T-helper 2 cell (primary cell): ENCODE data around the gene NRN1L.

ENCODE experiments used
- DNase-seq, 5 experiments: peaks; one replicate each; pipeline versions ENCODE4 v3.0.0 to v3.0.0-alpha.2; 2012 to 2022

Gene NRN1L

DNA sequence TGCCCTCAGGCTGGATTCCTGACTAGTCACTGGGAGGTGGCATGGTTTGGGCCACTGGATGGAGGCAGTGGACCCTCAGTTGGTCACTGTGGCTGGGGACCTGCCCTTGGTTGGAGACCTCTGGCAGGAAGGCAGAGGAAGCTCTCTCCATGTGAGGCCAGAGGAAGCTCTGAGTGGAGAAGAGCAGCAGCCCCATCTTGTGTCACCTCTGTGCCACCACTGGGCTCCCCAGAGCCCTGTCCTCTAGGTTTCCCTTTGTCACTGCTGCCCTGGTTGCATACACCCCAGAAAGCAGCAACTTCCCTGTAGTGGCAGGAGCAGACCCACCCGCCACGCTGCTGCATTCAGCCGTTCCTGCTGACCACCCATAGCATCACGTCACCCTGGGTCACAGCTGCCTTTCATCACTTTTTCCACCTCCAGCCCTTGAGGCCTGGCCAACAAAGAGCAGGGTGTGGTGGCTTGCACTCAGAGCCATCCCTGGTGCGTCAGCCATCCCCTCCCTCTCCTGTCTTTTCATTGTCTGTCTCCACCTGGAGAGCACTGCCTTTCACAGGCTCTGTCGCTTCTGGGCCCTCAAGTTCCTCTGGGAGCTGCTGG, 35.0 kb downstream of the NRN1L start:
- DNase-seq: no peak

DNA sequence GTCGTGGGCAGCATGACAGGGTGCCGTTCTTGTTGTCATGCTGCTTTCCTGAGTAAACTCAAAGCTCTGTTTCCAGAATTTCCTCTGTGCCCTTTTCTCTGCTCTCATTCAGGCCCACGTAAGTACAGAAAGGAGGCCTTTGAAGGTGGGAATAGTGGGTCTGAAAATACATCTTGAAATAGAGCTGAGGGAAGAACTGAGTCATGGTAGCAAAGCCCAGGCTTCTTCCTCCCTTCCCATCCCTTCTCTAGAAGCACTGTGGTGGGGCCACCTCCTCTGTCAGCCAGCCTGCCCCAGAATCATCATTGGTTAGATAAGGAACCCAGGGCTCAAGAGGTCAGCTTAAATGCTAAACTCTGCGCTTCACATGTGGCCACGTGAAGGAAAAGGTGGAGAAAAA, 37.5 kb downstream of the NRN1L start:
- DNase-seq: no peak

DNA sequence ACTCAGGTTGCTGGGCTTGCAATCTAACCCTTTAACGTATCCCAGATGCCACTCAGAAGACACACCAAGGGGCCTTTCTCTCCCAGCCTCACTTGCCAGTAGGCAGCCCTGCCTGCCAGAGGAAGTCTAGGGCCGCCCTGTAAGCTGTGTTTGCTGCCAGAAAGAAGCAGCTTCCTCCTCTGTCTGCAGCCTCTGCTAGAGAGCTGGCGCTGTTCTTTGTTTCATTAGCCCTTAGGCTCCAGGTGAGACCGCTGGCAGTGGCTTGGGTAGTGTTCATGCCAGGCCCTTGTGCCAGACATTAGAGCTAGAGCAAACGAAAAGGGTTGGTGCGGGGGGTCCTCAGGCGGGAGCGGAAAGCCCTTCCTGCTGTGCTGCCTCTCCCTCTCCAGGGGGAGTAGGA, 38.1 kb downstream of the NRN1L start:
- no peak for DNase-seq

DNA sequence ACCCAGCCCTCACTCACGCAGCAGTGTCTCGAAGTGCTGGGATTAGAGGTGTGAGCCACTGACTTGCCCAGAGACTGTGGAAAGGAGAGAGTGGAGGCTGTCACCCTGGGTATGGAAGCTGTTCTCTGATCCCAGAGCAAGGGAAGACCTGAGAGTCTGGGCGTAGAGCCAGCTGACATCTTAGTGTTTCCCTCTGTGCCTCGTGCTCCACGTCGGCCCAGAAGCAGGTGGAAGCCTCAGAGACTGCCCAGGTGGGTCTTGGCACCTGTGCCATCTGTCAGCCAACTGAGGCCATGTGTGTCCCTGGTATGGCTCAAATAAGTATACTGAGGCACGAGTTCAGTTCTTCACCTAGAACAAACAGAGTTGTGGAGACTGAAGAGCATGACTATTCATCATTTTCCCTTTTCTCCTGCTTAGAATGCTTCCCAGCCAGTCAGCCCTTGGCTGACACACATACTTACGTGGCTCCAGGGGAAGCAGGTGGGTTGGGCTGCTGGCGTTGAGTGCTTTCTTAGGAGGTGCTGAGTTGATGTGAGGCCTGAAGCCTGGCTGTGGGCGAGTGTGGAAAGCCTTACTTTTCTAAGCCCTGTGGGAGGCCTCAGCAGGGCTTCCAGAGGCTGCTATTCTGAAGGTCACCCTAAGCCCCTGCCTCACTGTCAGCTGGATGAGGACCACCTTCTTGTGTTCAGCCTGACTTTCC, 38.9 kb downstream of the NRN1L start:
- DNase-seq: no peak

DNA sequence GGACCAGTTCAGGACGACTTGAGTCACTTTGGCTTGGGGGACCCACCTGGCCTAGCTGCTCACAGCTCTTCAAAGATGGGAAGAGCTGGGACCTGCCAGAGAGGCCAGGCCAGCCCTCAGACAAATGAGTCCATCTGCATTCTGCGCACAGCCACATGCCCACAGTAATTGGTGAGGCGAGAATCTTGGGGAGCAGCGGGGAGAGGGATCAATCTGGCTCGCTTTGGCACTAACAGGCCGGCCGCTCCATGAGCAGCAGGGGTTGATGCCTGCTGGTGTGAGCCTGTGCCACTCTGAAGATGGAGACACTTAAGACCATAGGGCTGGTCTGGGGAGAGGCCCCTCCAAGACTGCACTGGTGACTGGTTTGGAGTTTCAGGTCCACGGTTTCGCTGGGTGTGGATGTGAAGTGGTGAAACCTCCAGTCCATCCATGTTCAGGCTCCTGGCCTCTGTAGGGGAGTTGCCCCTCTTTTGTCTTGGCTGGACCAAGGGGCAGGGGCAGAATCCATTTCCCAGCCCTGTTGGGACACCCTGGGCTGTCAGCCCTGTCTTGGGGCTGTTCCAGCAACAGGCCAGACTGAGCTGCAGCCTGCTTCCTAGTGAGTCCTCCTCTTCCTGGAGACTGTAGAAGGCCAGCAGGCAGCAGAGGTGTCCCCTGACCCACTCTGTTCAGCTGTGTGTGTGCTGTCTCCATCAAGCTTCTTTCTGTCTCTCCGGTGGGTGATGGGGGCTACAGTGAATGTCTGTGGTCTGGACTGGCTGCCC, 39.6 kb downstream of the NRN1L start:
- DNase-seq: no peak

DNA sequence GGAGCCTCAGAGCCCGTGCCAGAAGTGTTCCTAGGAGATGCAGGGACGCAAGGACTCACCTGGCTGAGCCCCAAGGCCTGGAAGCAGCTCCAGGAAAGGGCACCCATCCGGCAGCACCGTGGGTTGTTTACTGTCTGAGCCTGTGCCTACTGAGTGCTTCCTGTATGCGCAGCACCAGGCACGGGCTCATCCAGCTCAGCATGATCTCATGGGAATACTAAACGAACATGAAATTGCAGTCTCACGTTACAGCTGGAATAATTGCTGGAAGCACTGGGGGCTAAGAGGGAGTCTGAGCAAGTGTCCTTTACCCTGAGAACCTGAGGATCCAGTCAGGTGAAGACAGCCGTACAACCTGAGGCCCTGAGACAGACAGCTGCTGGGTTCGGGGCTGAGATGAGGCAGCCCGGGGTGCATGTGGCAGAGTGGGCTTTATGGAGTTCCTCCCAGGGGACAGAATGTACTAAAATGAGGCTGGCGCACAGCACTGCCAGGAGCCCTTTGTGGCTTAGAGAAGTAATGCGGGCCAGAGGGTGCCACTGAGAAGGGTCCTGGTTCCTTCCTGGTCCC, 41.6 kb downstream of the NRN1L start:
- DNase-seq: no peak

DNA sequence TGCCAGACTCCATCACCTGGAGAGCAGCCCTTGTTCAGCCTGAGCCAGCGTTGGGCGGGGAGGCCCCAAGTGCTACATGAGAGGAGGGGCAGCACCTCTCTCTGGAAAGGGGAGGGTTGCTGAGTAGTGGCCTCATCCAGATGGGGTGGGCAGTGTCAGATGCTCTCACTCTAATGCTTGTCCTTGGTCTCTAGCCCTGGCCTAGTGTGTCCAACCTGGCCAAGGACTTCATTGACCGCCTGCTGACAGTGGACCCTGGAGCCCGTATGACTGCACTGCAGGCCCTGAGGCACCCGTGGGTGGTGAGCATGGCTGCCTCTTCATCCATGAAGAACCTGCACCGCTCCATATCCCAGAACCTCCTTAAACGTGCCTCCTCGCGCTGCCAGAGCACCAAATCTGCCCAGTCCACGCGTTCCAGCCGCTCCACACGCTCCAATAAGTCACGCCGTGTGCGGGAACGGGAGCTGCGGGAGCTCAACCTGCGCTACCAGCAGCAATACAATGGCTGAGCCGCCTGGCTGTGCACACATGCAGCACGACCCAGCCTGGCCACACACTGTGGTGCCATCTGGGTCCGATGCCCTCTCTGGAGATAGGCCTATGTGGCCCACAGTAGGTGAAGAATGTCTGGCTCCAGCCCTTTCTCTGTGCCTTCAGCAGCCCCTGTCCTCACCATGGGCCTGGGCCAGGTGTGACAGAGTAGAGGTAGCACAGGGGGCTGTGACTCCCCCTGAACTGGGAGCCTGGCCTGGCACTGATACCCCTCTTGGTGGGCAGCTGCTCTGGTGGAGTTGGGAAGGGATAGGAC, 42.7 kb downstream of the NRN1L start:
- DNase-seq: no peak

DNA sequence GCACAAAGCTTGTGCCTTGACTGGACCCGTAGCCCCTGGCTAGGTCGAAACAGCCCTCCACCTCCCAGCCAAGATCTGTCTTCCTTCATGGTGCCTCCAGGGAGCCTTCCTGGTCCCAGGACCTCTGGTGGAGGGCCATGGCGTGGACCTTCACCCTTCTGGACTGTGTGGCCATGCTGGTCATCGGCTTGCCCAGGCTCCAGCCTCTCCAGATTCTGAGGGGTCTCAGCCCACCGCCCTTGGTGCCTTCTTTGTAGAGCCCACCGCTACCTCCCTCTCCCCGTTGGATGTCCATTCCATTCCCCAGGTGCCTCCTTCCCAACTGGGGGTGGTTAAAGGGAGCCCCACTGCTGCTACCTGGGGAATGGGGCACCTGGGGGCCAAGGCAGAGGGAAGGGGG, 43.5 kb downstream of the NRN1L start:
- no peak for DNase-seq

DNA sequence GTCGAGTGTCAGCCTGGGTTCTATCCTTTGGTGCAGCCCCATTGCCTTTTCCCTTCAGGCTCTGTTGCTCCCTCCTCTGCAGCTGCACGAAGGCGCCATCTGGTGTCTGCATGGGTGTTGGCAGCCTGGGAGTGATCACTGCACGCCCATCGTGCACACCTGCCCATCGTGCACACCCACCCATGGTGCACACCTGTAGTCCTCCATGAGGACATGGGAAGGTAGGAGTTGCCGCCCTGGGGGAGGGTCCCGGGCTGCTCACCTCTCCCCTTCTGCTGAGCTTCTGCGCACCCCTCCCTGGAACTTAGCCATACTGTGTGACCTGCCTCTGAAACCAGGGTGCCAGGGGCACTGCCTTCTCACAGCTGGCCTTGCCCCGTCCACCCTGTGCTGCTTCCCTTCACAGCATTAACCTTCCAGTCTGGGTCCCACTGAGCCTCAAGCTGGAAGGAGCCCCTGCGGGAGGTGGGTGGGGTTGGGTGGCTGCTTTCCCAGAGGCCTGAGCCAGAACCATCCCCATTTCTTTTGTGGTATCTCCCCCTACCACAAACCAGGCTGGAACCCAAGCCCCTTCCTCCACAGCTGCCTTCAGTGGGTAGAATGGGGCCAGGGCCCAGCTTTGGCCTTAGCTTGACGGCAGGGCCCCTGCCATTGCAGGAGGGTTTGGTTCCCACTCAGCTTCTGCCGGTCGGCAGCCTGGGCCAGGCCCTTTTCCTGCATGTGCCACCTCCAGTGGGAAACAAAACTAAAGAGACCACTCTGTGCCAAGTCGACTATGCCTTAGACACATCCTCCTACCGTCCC, 44.1 kb downstream of the NRN1L start:
- DNase-seq: peak; percentile 41 to 75 (median 64)

DNA sequence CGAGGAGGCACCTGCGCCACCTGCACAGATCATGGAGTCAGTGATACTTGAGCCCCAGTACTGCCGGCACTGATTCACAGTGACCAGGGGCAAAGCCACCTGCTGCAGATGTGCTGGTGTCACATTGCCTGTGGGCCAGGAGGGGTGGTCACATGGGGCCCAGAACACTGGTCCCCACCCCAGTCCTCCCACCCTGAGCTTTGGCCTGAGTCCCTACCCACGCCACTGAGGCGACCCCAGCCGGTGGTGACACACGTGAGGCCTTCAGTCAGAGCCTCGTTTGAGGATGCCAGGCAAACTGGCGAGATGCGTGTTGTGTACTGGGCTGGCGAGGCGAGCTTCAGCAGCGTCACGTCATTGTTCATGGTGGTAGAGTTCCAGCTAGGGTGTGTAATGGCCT, 45.5 kb downstream of the NRN1L start:
- no peak for DNase-seq

DNA sequence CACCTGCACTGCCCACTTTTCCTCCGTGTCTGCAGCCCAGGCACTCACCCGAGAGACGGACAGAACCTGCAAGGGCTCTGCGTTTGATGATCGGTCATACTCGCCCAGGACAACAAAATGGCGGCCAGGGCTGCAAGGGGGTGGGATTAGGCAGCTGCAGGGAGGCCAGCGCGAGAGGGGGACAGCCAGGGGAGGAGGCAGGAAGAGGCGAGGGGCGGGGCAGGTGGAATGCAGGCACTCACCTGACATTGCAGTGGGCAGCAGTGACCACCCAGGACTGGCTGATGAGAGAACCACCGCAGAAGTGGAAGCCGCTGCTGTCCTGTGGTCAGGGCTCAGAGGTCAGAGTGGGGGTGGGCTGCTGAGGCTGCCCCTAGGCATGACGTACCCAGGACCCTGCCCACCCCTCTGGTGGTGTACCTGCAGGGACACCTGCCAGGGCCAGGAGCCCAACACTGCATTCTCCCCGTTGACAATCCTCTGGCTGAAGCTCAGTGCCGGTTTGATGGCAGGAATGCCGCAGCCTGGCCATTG, 46.1 kb downstream of the NRN1L start:
- DNase-seq: no peak

DNA sequence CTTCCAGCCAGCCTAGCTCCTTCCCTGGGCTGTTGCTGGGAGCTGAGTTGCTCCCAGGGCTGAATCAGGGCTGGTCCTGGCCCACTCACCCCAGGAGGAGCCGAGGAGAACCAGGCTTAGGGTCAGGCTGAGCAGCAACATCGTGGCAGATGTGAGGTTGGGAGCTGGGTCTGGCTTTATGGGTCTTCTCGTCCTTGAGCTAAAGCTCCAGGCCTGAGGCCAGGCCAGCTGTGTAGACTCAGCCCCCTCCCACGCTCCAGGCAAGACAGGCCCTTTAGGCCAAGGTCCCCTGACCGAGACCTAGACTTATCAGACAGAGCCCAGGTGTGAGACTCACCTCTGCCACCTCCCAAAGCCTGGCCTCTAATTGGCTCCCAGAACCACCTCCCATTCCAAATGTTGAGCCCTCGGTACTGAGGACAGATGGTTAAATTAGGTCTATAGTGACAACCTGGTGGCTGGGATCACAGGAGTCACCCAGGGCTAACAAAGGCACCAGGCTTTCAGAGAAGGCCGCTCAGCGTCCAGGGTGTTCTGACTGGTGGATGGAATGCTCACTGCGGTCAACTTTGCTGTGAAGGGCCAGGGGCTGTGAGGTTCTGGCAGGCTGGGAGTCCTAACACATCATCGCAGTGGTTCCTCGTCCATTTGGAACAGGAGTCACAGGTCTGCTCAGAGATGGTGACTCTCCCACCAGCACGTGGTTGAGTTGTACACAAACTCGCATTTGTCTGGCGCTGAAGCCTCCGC, 47.2 kb downstream of the NRN1L start, which contains the start of gene CTRL:
TSS of gene CTRL (minus strand) at position 151 of the 750 bp plus-strand sequence. CDS start at position 141, 10 bp downstream.
- no peak for DNase-seq

DNA sequence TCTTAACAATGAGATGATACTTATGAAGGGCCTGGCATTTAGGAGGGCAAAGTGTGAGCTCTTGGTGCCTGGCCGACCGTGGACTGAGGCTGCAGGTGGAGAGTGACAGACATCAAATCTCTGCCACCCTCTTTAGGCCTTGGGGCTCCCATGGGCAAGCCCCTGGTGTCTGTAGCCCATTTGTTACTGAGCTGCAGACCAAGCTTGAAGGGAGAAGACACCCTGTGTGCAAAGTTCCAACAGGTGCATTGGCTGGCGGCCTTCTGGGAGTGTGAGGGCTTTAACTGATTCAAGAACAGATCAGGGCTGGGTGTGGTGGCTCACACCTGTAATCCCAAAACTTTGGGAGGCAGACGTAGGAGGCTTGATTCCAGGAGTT, 47.8 kb downstream of the NRN1L start:
- no peak for DNase-seq

DNA sequence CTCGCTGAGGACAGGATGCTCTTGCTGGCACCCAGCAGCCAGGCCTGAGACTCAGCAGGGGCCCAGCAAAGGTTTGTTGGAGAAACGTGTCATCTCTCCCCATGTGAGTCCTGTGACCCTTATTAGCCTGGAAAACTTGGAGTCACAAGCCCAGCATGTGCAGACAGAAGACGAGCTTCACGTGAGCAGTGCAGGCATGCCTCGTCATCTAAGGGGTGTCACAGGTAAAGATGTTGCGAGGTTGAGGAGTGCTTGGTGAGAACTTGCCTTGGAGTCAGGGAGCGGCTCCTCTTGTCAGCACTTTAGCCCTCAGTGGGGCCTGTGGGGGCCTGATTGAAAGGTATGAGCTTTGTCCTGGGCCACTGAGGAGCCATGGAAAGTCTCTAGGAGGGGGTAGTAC, 49.1 kb downstream of the NRN1L start:
- DNase-seq: no peak

DNA sequence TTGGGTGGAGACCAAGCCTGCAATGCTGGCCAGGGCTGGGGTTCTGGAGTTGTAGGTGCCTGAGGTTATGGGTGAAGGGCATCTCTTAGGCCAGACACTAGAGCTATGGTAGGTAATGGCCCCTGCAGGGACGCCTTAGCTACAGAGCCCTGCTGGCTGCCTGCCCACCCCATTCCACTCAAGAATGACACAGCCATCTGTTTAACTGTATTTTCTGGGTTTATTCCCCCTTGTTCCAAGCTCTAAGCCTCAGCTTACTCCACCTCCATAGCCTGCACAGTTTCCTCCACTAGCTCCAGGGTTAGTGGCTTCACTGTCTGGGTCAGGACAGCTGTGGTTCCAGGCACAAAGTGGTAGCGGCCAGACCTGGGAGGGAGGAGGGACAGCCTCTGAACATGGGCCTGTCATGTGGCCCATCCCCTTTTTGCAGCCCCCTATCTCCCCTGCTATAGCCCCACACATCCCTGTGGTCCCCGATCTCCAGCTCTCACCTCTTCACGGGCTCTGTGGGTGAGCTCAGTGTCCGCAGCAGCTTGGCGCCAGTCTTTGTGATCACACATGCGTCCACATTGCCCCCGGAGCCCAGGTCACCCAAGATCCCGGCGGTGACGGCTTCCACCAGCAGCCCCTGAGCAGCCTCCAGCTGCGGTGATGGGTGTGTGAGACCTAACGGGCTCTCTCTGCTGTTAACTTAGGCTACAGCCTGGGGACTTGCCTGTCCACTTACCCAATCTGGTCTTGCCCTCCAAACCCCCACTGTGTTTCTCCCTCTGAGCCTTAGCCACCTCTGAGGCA, 49.8 kb downstream of the NRN1L start:
- no peak for DNase-seq

DNA sequence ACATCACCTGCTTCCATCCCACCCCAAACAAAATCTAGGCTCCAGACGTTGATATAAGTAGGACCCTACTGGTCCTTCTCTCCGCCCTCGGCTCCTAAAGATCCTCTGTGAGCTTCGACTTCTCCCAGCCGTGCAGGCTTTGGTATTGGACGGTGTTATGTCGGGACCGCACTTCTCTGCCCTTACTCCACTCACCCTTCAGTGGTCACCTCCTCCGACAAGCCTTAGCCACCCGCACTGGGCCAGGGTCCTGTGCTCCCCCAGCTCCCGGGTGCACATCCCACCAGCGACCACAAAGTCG, 50.4 kb downstream of the NRN1L start:
- DNase-seq: no peak

DNA sequence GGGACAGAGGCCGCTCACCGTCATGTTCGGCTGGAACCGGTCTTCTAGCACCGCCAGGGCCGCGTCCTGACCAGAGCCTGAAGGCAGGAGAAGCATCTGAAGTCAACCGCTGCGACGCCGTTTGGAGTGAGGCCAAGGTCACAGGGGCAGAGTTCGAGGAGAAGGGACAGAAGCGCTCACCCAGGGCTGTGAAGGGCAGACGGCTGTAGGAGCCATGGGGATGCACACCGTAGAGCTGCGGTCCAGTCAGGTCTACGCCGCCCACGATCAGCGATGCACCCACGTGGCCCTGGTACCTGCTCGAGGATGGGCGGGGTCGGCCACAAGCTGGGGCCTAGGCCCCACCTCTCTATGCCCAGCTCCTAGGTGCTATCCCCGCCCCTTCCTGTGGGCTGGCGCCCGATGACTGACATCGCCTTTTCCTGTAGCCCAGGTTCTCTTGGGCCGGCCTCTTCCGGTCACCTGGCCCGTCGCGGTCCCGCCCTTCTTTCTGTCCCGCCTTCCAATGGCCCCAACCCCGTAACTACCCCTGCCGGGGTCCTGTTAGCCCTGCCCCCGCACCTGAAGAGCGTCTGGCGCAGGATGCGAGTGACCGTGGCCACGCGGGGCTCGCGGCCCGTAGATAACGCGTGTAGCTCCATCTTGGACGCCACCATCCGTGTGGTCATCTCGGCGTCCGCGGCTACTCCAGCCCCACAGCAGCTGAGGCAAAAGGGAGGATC, 50.9 kb downstream of the NRN1L start:
- peak; percentile 87 to 98 (median 93) for DNase-seq
